Epithelial cell of proximal tubule (primary cell): Measurements from ENCODE around the gene RANBP10. TPM values are rescaled to one million over a fixed set of nuclear protein-coding genes. Genes with fewer than 3 reads are reported as not detected.
"Not testable (repeated sequence)": the region's sequence is repeated elsewhere in the genome, so short reads cannot be mapped to it uniquely, and the experiment has no call there.

Experiments
- DNase-seq: peaks from one replicate; pipeline ENCODE4 v3.0.0-alpha.2; 2011; ENCODE audit warnings: low read depth
- H3K4me3 ChIP-seq: 2 replicates; pipeline ENCODE4 v1.5.1; 2011; ENCODE audit warnings: low read depth, mild to moderate bottlenecking, low read length
- CTCF ChIP-seq: conservative IDR thresholded peaks from 2 replicates; pipeline ENCODE4 v1.5.1; 2012; ENCODE audit warnings: low read depth, mild to moderate bottlenecking, low read length
- total RNA-seq: library from RNA; depleted of rRNA; stranded (reverse); fragments of >200 nt; gene quantifications from 2 replicates; pipeline ENCODE4 v1.2.3, GENCODE V29; 2015

Gene RANBP10
- total RNA-seq, 1 donor from 2014 or later: 4.0 TPM

- TF ChIP-seq CTCF: no peak
- H3K4me3 ChIP-seq: no peak overlapping the region
- DNase-seq: no peak
Observed at GRCh38 chr16:67761924-67762323, 44.4 kb downstream of the RANBP10 start.

GRCh38 chr16:67760956-67761230 is 45.5 kb downstream of the RANBP10 start:
- no peak overlapping the region for H3K4me3 ChIP-seq
- no peak for DNase-seq
- no peak for TF ChIP-seq CTCF

GRCh38 chr16:67760206-67760955 is 46.0 kb downstream of the RANBP10 start:
- DNase-seq: no peak
- no peak for TF ChIP-seq CTCF
- no peak overlapping the region for H3K4me3 ChIP-seq

GRCh38 chr16:67758966-67759365 is 47.4 kb downstream of the RANBP10 start:
- H3K4me3 ChIP-seq: no peak overlapping the region
- no peak for TF ChIP-seq CTCF
- DNase-seq: no peak

- H3K4me3 ChIP-seq: no peak overlapping the region
- DNase-seq: no peak
- TF ChIP-seq CTCF: no peak
Observed at GRCh38 chr16:67758006-67758405, 48.4 kb downstream of the RANBP10 start.

GRCh38 chr16:67752641-67753040 is 53.7 kb downstream of the RANBP10 start:
- TF ChIP-seq CTCF: no peak
- no peak overlapping the region for H3K4me3 ChIP-seq
- DNase-seq: no peak

- DNase-seq: not testable (repeated sequence)
Observed at GRCh38 chr16:67751331-67751730, 55.0 kb downstream of the RANBP10 start.

More at GRCh38 chr16:67751331-67751730, 55.0 kb downstream of the RANBP10 start:
- not testable (repeated sequence) for H3K4me3 ChIP-seq
